SK-N-SH (cell line): ENCODE measurements around the gene TTC38. TPM values are rescaled to one million over a fixed set of nuclear protein-coding genes. Genes with fewer than 3 reads are reported as not detected.

Experiments
- CTCF ChIA-PET: fragments of 300-600, 350-600 bp; formaldehyde crosslinking; extraction: SDS; loops from one replicate; lab custom pipeline; 2021; lab: Yijun Ruan, JAX
- POLR2A ChIA-PET: fragments of 350-600 bp; sonication (Branson Sonifier 250); formaldehyde crosslinking; extraction: SDS; loops from one replicate; lab custom pipeline; 2020; ENCODE audit warnings: antibody characterized with exemption, inconsistent platforms; lab: Yijun Ruan, JAX
- DNase-seq: peaks from one replicate; pipeline ENCODE4 v3.0.0; 2012
- H2AFZ ChIP-seq: fragments of 200-600 bp; sonication (generic); 2 replicates; pipeline ENCODE4 v1.8.1; 2016; ENCODE audit warnings: antibody characterized with exemption, mild to moderate bottlenecking, low read depth
- H3F3A ChIP-seq: fragments of 200-600 bp; sonication (generic); replicated peaks from 2 replicates; pipeline ENCODE3; 2016; ENCODE audit warnings: antibody characterized with exemption, mild to moderate bottlenecking; ENCODE audit not compliant: insufficient read depth
- H3K27ac ChIP-seq, 2 experiments: fragments of 200-500 bp in 1 of 2; fragments of 200-600 bp in 1 of 2; sonication (Bioruptor generic) in 1 of 2; sonication (generic), shearing (Covaris generic) in 1 of 2; 2 replicates each; pipeline versions ENCODE4 v1.5.1 to v1.6.1; 2014 to 2016; ENCODE audit warnings: low read depth in 2 of 2, inconsistent platforms in 1 of 2, low read length in 1 of 2, mild to moderate bottlenecking in 1 of 2, mixed read lengths in 1 of 2
- H3K27me3 ChIP-seq: fragments of 200-600 bp; sonication (generic), shearing (Covaris generic); 2 replicates; pipeline ENCODE4 v1.6.1; 2016; ENCODE audit warnings: mixed run types; ENCODE audit not compliant: insufficient read depth
- H3K36me3 ChIP-seq, 2 experiments: fragments of 200-500 bp in 1 of 2; fragments of 200-600 bp in 1 of 2; sonication (Bioruptor generic) in 1 of 2; sonication (generic) in 1 of 2; replicated peaks in 1 of 2; 2 replicates each; pipeline versions ENCODE3 to v1.5.1; 2014 to 2016; ENCODE audit warnings: low read length in 1 of 2, mild to moderate bottlenecking in 1 of 2; ENCODE audit not compliant: insufficient read depth in 2 of 2, control insufficient read depth in 1 of 2
- H3K4me1 ChIP-seq, 2 experiments: fragments of 200-500 bp in 1 of 2; fragments of 200-600 bp in 1 of 2; sonication (Bioruptor generic) in 1 of 2; sonication (generic), shearing (Covaris generic) in 1 of 2; 2 replicates each; pipeline versions ENCODE4 v1.5.1 to v1.6.1; 2014 to 2016; ENCODE audit warnings: low read depth in 1 of 2, low read length in 1 of 2, mixed run types in 1 of 2; ENCODE audit not compliant: insufficient read depth in 2 of 2, control insufficient read depth in 1 of 2
- H3K4me2 ChIP-seq: fragments of 200-600 bp; sonication (generic), shearing (Covaris generic); 2 replicates; pipeline ENCODE4 v1.6.1; 2017; ENCODE audit warnings: mixed run types
- H3K4me3 ChIP-seq, 2 experiments: fragments of 200-500 bp in 1 of 2; fragments of 200-600 bp in 1 of 2; sonication (Bioruptor generic) in 1 of 2; sonication (generic), shearing (Covaris generic) in 1 of 2; 2 replicates each; pipeline versions ENCODE4 v1.5.1 to v1.8.1; 2014 to 2016; ENCODE audit warnings: low read depth in 2 of 2, inconsistent platforms in 1 of 2, low read length in 1 of 2, mild to moderate bottlenecking in 1 of 2, mixed read lengths in 1 of 2, moderate library complexity in 1 of 2
- H3K79me2 ChIP-seq: fragments of 200-600 bp; sonication (generic); 2 replicates; pipeline ENCODE4 v1.8.1; 2017; ENCODE audit warnings: mild to moderate bottlenecking; ENCODE audit not compliant: insufficient read depth
- H3K9ac ChIP-seq: fragments of 200-600 bp; sonication (generic); 2 replicates; pipeline ENCODE4 v1.6.1; 2017; ENCODE audit warnings: mixed run types
- H3K9me2 ChIP-seq: fragments of 200-600 bp; sonication (generic); 2 replicates; pipeline ENCODE4 v1.6.1; 2017; ENCODE audit warnings: mixed run types
- H3K9me3 ChIP-seq: fragments of 200-600 bp; sonication (generic); 2 replicates; pipeline ENCODE4 v1.6.1; 2017; ENCODE audit warnings: mixed run types, mild to moderate bottlenecking, moderate library complexity
- H4K20me1 ChIP-seq: fragments of 200-600 bp; sonication (generic); 2 replicates; pipeline ENCODE4 v1.6.1; 2017; ENCODE audit warnings: mild to moderate bottlenecking, mixed run types; ENCODE audit not compliant: insufficient read depth
- CHD2 ChIP-seq: fragments of 150-350 bp; IDR thresholded peaks from 2 replicates; pipeline ENCODE4 v1.6.1; 2018; ENCODE audit warnings: low read length; ENCODE audit not compliant: partially characterized antibody
- CTCF ChIP-seq: fragments of 200-600 bp; sonication (generic); IDR thresholded peaks from 2 replicates; pipeline ENCODE4 v1.6.1; 2017; ENCODE audit warnings: antibody characterized with exemption, mild to moderate bottlenecking, moderate library complexity
- ELF1 ChIP-seq: IDR thresholded peaks from 2 replicates; pipeline ENCODE4 v1.4.0; 2012
- EZH2phosphoT487 ChIP-seq: fragments of 200-600 bp; sonication (generic); IDR thresholded peaks from 2 replicates; pipeline ENCODE4 v1.6.1; 2017; ENCODE audit warnings: low read depth, mixed run types, mild to moderate bottlenecking, antibody characterized with exemption, moderate library complexity, borderline replicate concordance
- FOSL2 ChIP-seq: IDR thresholded peaks from 2 replicates; pipeline ENCODE4 v1.4.0; 2012; ENCODE audit warnings: low read depth, mild to moderate bottlenecking, moderate library complexity, borderline replicate concordance
- JUND ChIP-seq: IDR thresholded peaks from 2 replicates; pipeline ENCODE4 v1.4.0; 2012
- MAX ChIP-seq: IDR thresholded peaks from 2 replicates; pipeline ENCODE4 v1.4.0; 2012; ENCODE audit warnings: low read depth
- MEF2A ChIP-seq: IDR thresholded peaks from 2 replicates; pipeline ENCODE4 v1.4.0; 2012; ENCODE audit warnings: low read depth, borderline replicate concordance
- MXI1 ChIP-seq: IDR thresholded peaks from 2 replicates; pipeline ENCODE4 v1.6.1; 2012; ENCODE audit warnings: mild to moderate bottlenecking, low read depth, low read length, improper control_type of control experiment
- NRF1 ChIP-seq: IDR thresholded peaks from 2 replicates; pipeline ENCODE4 v1.6.1; 2012; ENCODE audit warnings: low read depth, mild to moderate bottlenecking, low read length
- PBX3 ChIP-seq: IDR thresholded peaks from 2 replicates; pipeline ENCODE4; 2012
- RAD21 ChIP-seq: IDR thresholded peaks from 2 replicates; pipeline ENCODE4 v1.6.1; 2012; ENCODE audit warnings: mild to moderate bottlenecking, low read length
- RCOR1 ChIP-seq: fragments of 150-350 bp; IDR thresholded peaks from 2 replicates; pipeline ENCODE4 v1.6.1; 2017; ENCODE audit warnings: antibody characterized with exemption, low read length
- SIN3A ChIP-seq: IDR thresholded peaks from 2 replicates; pipeline ENCODE4 v1.6.1; 2012; ENCODE audit warnings: low read depth, mild to moderate bottlenecking, low read length, moderate library complexity, borderline replicate concordance
- SMC3 ChIP-seq: IDR thresholded peaks from 2 replicates; pipeline ENCODE4 v1.6.1; 2012; ENCODE audit warnings: low read depth, low read length, improper control_type of control experiment
- TAF1 ChIP-seq: IDR thresholded peaks from 2 replicates; pipeline ENCODE4 v1.6.1; 2012; ENCODE audit warnings: low read depth, mild to moderate bottlenecking, low read length, moderate library complexity, borderline replicate concordance
- TEAD4 ChIP-seq: IDR thresholded peaks from 2 replicates; pipeline ENCODE4 v1.4.0; 2012; ENCODE audit warnings: mild to moderate bottlenecking, borderline replicate concordance; ENCODE audit not compliant: insufficient read depth
- USF2 ChIP-seq: fragments of 150-350 bp; IDR thresholded peaks from 2 replicates; pipeline ENCODE4 v1.6.1; 2017; ENCODE audit warnings: antibody characterized with exemption, low read length, low read depth, borderline replicate concordance
- WGBS: methylation state at CpG from one replicate; pipeline ENCODE4 v1.1.6; 2017; ENCODE audit warnings: low lambda C conversion rate; 5-methylcytosine and 5-hydroxymethylcytosine counted together
- polyA plus RNA-seq, 3 experiments: library from polyadenylated mRNA; depleted of rRNA; stranded (reverse); fragments of >200 nt; gene quantifications; 2 replicates each; pipeline ENCODE4 v1.2.3, GENCODE V29; 2012
- TF ChIP-seq, protein P1 (sequence below): IDR thresholded peaks from 2 replicates; pipeline ENCODE4 v1.4.0; 2012; ENCODE audit warnings: low read depth, borderline replicate concordance

Gene TTC38
- polyA plus RNA-seq, 1 of the 3 experiments (the other 2 are of a cell fraction) = 24.0 TPM

GRCh38 chr22:46262449-46263215, 5.2 kb upstream of the TTC38 start:
- WGBS = 78% methylated on average over 48 of the region's 109 CpGs
- no peak for DNase-seq
- POLR2A ChIA-PET = no interaction called here
- CTCF ChIA-PET = no interaction called here
- Histone ChIP-seq H3K36me3 (no peaks in the 10 kb centered on the region), H4K20me1 (no peaks in the 10 kb centered on the region), H3K79me2 (no peaks in the 10 kb centered on the region), H3K4me3 (no peak overlapping the region), H2AFZ (no peak overlapping the region), H3F3A (peaks cover 7% of the 10 kb centered on the region), H3K4me1 (no peaks in the 10 kb centered on the region; a peak in 2 of 4 replicates), H3K4me2 (no peak overlapping the region), H3K27ac (no peak overlapping the region), H3K27me3 (no peaks in the 10 kb centered on the region), H3K9me2 (no peaks in the 10 kb centered on the region), H3K9ac (no peak overlapping the region), H3K9me3 (no peaks in the 10 kb centered on the region)
- TF ChIP-seq PBX3 (no peak), USF2 (no peak), RAD21 (no peak), JUND (no peak), NRF1 (no peak), MXI1 (no peak), MEF2A (no peak), SIN3A (no peak), EZH2phosphoT487 (no peak), FOSL2 (no peak), TAF1 (no peak), CHD2 (no peak), RCOR1 (no peak), SMC3 (no peak), MAX (no peak), TEAD4 (no peak), ELF1 (no peak), CTCF (no peak)
- TF ChIP-seq, protein P1, sequence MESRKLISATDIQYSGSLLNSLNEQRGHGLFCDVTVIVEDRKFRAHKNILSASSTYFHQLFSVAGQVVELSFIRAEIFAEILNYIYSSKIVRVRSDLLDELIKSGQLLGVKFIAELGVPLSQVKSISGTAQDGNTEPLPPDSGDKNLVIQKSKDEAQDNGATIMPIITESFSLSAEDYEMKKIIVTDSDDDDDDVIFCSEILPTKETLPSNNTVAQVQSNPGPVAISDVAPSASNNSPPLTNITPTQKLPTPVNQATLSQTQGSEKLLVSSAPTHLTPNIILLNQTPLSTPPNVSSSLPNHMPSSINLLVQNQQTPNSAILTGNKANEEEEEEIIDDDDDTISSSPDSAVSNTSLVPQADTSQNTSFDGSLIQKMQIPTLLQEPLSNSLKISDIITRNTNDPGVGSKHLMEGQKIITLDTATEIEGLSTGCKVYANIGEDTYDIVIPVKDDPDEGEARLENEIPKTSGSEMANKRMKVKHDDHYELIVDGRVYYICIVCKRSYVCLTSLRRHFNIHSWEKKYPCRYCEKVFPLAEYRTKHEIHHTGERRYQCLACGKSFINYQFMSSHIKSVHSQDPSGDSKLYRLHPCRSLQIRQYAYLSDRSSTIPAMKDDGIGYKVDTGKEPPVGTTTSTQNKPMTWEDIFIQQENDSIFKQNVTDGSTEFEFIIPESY = no peak
